Measurements from ENCODE around the gene TSNAXIP1.
A peak's percentile ranks its signal among the peaks of the same experiment; 100 is the strongest.
"Not testable (repeated sequence)": the region's sequence is repeated elsewhere in the genome, so short reads cannot be mapped to it uniquely, and the experiment has no call there.

Gene TSNAXIP1

DNA sequence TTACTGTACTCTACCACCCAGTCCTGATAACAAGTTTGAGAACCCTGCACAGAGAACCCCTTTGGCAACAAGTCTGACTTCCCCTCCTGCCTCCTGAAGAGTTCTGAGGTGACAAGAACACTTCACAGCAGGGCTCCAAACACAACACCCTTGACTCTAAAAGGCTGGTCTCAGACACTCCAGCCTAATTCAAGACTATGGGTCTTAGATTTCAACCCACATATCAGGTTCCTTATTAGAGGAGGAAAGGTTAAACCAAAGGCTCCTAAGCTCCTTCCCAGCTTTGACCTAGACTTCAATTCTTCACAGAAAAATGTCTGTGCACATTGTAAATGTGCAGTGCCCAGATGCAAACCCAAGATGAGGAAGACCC, 23.4 kb upstream of the TSNAXIP1 start:
- no peak for DNase-seq

- no peak for DNase-seq
Observed at GRCh38 chr16:67786491-67786890, 20.2 kb upstream of the TSNAXIP1 start.

GRCh38 chr16:67790071-67790470, 16.6 kb upstream of the TSNAXIP1 start:
- DNase-seq = peak; percentile 4 to 22

GRCh38 chr16:67796099-67796718, 10.5 kb upstream of the TSNAXIP1 start:
- DNase-seq = no peak

DNA sequence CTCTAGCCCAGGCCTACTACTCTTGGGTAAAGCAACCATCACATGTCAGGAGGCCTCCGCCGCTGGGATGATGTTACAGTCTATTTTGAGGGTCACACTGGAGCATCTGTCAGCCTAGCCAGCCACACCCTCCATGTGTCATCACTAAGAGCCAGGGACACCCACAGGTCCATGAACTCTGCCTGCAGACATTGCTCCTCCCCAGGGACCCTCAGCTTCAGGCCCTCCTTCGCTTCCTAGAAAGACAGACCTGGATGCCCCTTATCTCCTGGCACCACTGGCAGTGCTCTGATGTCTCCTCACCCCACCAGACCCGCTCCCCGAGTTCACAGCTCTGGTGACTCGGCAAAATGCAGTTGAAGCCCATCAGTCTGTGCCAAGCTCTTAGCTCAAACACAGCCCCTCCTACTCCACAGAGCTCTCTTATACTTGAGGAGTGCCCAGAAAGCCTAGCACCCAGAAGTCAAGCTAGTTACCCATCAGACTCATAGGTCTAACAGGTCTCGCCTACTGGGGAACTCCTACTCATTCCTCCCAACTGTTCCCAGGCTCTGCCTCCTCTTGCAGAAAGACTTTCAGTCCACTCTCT, 6.3 kb upstream of the TSNAXIP1 start:
- DNase-seq = peak; percentile 74 to 92

- DNase-seq = no peak
Observed at GRCh38 chr16:67801241-67801640, 5.4 kb upstream of the TSNAXIP1 start.

DNA sequence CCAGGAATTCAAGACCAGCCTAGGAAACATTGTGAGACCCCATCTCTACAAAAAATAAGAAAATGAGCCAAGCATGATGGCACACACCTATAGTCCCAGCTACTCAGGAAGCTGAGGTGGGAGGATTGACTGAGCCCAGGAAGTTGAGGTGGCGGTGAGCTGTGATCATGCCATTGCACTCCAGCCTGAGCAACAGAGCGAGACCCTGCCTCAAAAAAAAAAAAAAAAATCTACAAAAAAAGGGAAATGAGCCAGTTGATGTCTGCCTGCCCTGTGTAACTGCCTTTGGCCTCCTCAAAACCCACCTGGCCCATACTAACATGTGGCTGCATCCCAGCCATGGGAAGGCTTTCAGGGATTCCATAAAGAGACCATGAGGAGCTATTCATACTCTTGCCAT, 4.8 kb upstream of the TSNAXIP1 start:
- DNase-seq = no peak

GRCh38 chr16:67803894-67804293, 2.8 kb upstream of the TSNAXIP1 start:
- DNase-seq = peak; percentile 67 to 70

DNA sequence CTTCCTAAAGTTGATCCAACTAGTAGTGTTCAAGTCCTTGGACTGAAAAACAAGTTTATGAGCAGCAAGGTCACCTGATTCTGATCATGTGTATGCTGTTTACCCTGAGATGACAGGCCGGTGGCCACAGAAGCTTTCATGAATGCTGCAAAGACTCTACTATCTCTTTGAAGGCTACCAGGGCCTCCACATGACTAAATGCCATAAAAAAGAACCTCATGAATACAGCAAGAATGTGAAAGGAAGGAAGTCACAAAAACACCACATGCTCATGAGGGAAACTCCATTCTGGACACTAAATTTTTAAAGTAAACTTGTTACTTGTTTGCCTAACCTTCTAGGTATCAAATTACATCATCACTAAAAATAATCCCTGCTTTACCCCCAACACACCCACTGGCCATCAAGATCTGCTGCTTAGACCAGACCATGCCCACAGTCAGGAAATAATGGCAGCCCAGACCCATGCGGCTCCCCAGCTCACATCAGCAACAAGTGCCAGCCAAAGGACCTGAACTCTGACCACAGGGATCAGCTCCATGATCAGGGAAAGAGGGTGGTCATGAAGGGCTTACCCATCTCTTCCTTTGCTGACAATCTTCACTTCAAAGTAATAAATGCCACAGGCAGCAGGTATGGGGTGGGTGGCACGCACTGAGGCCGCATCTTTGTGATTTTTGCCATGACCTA, 1.7 kb upstream of the TSNAXIP1 start:
- DNase-seq = peak in 1 of 2 donors; percentile 30

GRCh38 chr16:67805718-67806427, 816 bp upstream of the TSNAXIP1 start:
- no peak for DNase-seq

GRCh38 chr16:67807148-67807682, 526 bp downstream of the TSNAXIP1 start:
- DNase-seq = no peak

- DNase-seq = no peak
Observed at GRCh38 chr16:67811899-67812298, 5.2 kb downstream of the TSNAXIP1 start.

DNA sequence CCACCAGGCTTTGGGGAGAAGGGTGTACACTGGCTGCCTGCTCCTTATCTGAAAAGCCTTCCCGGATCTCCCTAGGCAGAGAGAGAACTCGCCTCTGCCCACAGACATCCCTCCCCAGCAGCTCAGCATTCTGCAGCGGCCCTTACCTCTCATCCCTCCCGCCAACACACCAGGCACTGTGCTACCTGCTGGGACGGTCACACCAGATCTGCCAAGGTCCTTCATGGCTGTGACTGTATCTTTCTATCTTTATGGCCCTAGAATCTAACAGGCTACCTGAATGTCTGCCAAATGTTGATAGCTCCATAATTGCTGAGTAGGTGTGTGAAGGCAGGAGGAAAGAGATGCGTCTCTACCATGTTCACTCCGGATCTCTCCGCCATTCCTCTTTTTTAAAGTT, 7.9 kb downstream of the TSNAXIP1 start:
- DNase-seq = no peak

DNA sequence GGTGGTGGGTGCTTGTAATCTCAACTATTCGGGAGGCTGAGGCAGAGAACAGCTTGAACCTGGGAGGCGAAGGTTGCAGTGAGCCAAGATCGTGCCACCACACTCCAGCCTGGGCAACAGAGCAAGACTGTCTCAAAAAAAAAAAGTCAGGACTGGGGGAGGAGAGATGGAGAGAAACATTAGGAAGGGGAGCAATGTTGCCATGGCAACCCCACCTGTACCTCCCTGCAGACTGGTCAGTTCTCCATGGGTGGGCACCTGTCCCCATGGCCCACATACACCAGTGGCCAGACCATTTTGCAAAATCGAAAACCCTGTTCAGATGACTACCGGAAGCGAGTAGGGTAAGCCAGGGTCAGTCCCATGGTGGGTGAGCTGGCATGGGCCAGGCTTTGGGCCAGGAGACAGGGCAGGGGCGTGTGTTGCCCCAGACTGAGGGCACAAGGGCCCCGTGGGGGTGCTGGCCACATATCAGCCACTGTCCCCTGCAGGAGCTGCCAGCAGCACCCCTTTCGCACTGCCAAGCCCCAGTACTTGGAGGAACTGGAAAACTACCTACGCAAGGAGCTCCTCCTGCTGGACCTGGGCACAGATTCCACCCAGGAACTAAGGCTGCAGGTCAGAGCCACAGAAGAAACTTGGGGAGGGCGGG, 14.0 kb downstream of the TSNAXIP1 start:
- DNase-seq = no peak

DNA sequence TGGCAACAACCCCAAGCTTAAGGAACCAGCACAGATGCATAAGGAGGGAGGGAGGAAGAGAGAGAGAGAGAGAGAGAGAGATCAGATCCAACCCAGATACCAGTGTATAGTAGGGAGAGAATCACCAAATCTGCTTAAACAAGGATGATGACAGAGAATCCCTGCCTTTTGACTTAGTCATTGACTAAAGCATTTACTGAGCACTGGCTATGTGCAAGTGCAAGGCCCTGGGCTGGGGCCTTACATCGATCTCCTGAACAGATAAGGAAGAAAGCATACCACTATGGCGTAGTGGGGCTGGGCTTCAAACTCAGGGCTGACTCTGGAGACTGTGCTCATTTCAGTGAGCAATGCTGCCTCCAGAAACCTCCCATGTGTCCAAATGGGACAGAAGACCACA, 15.8 kb downstream of the TSNAXIP1 start:
- DNase-seq = no peak

- no peak for DNase-seq
Observed at GRCh38 chr16:67825119-67825518, 18.4 kb downstream of the TSNAXIP1 start.

GRCh38 chr16:67825906-67826305, 19.2 kb downstream of the TSNAXIP1 start:
- DNase-seq = no peak

DNA sequence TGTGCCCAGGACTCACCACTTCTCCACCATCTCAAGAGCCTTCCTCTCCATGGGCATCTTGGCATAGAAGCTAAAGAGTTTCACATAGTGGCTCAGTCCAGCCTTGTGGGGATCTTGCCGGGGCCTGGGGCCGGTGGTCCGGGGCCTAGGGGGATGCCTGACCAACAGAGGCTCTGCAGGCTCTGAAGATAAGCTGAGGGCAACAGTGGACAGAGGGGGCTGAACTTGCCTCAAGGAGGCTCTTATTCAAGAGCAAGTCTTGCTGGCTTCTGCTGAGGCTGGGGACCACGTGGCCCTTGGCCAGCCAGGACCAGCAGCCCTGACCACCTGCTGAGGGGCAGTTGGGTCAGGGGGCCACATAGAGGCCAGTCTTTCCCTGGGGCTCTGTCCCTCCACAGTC, 22.0 kb downstream of the TSNAXIP1 start:
- DNase-seq = no peak

- peak in 1 of 2 donors; percentile 31 for DNase-seq
Observed at GRCh38 chr16:67833030-67833414, 26.3 kb downstream of the TSNAXIP1 start.

DNA sequence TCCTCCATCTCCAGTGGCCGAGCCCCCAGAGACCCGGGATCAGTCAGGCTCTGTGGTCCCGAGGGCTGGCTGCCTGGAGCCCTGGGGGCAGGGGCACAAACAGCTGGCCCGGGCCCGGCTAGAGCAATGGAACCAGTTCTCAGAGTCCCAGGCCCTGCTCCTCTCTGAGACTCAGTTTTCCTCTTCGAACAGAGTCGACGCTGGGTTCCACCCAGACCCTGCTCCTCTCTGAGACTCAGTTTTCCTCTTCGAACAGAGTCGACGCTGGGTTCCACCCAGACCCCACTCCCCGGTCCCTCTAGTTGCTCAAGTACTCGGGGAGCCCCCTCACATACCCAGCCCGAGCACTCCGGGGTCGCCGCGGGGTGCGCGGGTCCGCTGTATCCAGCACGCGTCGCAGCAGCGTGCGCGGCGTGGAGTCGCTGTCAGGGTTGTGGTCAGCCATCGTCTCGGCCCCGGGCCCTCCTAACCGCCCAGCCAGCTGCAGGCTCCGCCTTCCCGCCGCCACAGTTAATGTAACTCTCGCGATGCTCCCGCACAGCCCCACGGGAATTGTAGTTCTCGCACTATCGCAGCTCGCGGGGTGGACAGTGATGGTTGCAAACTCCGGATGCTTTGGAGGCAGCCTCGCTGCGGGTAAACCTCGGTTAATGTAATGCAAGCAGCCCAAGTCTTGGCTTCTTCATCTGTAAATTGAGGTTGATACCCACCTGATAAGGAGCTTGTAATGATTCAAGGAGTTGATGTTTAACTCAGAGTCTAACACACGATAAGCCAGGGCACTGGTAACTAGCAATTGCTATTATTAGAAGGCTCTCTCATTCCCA, 26.9 kb downstream of the TSNAXIP1 start:
- peak; percentile 93 to 94 for DNase-seq

DNA sequence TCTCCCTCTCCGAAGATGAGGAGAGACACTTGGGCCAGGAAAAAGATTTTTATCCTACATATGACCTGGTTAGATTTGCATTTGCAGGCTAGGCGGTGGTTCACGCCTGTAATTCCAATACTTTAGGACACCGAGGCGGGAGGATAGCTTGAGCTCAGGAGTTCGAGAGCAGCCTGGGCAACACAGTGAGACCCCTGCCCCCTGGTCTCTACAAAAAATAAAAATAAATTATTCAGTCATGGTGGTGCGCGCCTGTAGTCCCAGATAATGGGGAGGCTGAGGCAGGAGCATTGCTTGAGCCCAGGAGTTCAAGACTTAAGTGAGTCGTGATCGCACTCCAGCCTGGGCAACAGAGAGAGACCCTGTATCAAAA, 27.5 kb downstream of the TSNAXIP1 start:
- DNase-seq = no peak

DNA sequence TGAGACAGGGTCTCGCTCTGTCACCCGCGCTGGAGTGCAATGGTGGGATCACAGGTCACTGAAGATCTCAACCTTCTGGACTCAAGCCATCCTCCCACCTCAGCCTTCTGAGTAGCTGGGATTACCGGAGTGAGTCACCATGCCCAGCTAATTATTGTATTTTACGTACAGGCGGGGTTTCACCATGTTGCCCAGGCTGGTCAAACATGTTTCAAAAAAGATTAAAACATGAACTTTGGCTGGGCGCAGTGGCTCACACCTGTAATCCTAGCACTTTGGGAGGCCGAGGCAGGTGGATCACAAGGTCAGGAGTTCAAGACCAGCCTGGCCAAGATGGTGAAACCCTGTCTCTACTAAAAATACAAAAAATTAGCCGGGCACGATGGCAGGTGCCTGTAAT, 30.5 kb downstream of the TSNAXIP1 start:
- not testable (repeated sequence) for DNase-seq

Measured in inflammatory macrophage (primary cell).